Embryonic facial prominence (tissue), 1 donor: ENCODE results near the gene SRXN1.

ENCODE experiments used
- DNase-seq: peaks from one replicate; pipeline ENCODE4 v3.0.0-alpha.2; 2016; ENCODE audit errors: extremely low spot score

SRXN1 gene

DNA sequence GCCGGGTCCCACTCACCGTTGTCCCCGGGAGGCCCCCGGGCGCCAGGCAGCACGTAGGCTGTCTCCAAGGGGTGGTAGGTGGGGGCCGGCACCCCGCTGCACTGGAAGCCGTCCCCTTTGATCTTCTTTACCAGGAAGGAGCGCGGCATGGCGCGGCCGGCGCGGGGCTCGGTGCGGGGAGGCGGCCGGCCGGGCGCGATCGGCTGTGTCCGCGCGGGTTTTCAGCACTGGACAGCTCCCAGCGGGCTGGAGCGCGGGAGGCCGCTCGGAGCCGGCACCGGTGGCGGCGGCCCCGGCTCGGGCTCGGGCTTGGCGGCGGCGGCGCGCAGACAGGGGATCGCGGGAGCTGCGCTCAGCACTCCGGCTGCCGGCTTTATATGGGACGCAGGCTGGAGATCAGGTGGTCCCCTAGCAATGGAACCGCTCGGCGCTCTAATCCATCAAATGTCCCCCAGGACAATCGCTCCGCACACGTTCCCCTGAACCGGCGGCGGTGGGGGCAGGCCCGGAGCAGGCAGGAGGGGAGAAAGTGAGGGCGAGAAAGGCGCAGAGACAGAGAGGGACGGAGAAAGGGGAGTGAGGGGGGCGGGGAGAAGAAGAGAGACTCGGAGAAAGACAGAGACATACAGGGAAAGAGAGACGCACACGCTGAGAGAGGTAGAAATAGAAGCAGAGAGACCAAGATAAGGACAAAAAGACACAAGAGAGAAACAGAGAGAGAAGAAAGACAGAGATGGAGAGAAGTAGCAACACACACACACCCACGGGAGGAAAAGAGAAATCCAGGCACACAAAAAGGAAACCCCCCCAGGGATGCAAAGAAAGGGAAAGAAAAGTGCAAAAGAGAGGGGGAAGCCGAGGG is 22.7 kb upstream of the SRXN1 start, which contains the start of gene SCRT2:
Gene SCRT2, minus strand, starts transcription at position 350 of the 862 bp plus-strand sequence. Its CDS starts 201 bp downstream, at position 149.
- DNase-seq: peak; percentile 56

DNA sequence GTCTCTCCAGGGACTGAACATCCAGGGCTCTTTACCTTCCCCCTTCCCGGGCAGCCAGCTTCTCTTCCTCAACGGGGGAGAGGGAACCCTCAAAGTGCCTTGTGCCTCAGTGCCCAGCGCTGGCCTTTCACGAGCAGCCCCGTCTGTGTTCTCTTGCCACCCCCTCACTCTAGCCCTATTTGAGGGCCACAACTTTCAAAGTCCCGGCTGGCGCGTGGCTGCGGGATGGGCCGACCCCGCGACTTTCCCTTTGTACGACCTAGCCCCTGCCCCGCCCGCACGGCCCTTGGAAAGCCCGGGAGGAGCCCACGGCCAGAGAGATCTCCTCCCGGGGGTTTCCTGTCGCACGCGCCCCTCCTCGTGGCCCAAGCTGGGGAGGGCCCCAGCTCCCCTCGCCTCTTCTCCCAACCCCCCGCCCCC is 22.0 kb upstream of the SRXN1 start:
- no peak for DNase-seq

DNA sequence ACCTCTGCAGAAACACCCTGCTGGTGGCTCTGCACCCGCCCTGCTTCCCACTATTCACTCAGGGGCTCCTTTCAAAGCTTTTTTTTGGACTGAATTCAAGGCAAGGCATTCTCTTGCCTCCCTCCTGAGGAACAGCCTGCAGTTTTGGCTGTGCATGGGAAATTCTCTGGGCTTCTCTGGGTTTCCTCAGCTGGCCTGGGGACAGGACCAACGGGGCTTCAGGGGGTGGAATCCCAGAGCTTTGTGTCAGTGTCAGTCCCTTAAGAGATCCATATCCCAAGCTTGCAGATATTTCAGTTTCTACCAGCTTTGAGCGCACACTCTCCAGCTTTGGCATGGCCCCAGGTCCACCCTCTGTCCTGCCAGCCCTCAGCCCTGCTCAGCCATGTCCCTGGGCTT is 20.6 kb upstream of the SRXN1 start:
- no peak for DNase-seq

DNA sequence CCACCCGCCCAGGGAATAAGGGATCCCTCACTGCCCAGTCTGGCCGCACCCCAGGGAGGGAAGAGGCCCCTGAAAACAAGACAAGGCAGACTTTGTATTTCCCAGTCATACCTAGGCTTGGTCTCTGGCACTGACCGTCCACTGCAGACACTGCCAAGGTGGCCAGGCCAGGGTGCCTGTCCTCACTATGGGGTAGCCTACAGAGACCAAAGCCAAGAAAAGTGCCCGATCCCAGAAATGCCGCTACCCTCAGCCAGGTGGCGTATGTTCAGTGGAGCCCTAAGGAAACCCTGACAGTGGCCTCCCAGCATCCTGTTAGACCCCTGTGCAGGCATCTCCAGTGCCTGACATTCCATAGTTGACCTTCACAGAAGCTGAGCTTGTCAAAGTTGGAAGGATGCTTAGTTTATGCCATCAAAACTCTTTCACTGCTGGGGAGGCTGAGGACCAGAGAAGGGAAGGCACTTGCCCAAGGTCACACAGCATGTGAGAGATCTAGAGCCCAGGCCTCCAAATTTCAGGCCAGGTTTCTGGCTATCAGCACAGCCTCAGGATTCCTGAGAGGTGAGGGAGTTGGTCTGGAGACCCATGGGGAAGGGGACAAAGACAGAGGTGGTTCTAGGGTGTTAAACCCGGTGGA is 20.1 kb upstream of the SRXN1 start:
- DNase-seq: no peak

DNA sequence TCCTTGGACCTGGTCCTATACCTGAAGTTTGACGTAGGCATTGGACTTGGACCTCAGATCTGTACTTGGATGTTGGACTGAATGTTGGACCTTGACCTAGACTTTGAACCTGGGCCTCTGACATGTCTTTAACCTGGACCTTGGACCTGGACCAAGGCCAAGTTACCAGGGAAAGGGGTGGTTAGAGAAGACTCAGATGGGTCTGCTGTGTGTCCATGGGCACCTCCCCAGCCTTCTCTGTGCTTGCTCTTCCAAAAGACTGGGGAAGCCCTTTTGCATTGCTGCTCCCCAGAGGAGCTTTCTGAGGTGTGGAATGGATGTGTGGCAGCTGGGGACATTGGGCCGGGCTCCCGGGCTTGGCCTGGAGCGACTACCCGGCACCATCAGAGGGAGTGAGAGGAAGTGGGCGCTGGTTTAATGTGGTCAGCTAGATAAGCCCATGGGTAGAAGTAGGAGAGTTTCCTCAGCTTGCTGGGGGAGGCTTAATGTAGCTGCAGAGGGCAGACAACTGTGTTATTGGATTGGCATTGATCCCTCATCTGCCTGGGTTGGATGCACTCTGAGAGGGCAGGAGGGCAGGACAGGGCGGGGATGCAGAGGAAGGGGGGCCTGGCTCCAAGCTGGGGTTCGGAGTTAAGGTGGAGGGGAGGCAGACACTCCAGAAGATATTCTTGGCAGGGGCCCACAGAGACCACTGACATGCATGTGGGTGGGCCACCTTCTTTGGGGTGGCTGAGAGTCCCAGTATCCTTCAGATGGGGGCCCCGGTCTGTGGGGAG is 18.4 kb upstream of the SRXN1 start:
- no peak for DNase-seq

DNA sequence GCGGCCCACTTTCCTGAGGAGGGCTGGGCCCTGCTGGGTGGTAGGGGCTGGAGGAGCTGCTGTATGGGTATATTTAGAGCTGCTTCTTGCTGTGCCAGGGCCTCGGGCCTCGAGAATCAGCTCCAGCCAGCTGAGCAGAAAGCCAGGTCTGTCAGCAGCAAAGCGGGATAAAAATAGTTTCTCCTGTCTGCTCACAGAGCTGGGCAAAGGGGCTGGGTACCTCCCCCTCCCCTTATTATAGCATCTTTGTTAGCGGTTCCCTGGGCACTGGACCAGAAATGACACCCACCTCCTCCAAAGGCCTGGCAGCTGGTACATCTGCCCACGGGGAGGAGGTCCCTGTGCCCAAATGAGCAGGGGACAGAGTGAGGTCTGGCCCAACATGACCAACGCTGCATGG is 16.6 kb upstream of the SRXN1 start:
- no peak for DNase-seq

DNA sequence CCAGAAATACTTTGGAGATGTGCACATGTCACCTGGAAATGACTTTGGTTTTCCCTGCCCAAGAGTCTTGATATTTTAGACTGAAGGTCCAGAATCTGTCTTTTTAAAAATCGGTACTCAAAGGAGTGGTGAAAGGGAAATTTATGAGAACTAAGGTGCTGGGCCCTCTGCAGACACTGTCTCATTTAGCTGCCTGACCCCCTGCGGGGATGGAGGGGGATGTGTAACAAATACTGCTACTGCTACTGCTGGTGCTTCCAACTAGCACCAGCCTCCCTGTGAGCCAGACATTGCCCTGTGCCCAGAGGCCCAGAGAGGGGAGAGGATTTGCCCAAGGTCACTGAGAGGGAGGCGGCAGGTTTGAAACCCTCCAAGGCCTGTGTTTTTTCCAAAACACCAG is 15.6 kb upstream of the SRXN1 start:
- no peak for DNase-seq

DNA sequence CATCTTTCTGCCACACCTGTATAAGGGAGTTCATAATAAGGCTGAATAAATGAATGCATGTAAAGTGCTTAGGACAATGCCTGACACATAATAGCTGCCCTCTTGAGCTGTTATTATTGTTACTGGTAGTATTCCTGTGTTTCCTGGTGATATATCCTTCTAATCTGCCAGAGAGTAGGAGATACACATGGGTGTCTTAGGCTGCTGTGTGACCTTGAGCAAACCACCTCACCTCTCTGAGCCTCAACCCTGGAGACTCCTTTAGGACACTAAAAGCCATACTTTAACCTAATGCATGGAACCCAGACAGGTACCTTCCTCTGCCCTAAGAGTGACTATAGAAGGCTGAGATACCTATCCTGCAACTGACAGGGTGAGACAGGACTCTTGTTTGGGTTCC is 15.1 kb upstream of the SRXN1 start:
- no peak for DNase-seq

DNA sequence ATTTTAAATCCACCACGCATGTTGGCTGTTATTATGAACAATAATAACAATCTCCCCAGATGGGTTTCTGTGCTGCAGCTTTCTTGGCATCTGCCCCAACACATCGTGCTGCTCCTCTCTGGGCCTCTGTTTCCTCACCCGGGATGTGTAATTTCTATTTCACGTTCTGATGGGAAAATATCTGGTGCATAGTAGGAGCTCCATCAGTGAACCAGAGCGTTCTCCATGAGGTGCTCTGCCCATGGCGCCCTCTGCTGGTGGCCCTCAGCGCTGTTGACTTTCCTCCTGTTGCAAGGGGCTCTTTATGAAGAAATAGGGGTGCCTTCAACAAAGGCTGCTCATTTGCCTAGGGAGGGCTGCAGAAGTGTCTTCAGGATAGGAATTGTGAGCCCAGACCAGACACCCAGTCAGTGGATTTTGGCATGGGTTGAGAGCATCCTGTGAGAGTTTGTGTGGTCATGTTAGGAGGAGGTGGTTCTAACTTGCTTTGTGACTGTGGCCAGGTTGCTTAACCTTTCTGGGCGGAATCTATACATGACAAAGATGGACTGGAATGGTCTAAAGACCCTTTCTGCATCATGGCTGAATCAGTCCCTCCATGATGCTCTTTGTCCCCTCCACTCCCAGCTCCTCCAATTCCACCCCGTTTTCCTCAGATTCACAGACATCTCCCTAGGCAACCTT is 14.5 kb upstream of the SRXN1 start:
- no peak for DNase-seq

DNA sequence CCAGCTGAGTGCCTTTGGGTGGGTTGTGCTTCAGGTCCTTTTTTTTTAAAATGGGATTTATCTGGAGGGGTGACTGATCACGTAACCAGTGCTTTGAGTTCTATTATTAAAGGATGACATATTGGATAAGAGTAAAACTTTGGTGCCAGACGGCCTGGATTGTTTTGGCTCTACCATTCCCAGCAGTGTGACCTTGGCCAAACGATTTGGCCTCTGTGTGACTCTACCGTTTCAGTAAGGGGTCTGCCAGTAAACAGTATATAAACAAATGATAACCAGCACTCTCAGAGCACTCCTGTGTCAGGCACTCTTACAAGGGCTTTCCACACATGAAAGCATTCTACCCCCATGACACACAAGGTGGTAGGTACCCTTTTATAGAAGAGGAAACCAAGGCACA is 13.9 kb upstream of the SRXN1 start:
- no peak for DNase-seq

DNA sequence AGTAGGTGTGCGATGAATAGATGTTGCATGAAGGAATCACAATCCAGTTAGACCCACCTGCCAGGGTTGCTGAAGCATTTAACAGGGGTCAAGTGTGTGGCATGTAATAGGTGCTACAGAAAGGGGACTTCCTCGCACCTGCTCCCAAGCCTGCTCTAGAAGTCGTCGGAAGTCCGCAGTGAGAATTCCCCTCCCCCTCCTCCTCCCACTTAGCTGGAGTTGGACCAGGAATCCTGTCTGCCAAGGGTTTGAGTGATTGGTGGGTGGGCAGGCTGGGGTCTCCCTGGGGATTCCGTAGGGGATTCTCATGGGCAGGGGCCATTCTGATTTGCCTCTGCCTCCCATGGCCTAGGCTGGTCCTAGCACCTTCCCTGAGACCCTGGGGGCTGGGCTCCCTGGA is 12.3 kb upstream of the SRXN1 start:
- no peak for DNase-seq

DNA sequence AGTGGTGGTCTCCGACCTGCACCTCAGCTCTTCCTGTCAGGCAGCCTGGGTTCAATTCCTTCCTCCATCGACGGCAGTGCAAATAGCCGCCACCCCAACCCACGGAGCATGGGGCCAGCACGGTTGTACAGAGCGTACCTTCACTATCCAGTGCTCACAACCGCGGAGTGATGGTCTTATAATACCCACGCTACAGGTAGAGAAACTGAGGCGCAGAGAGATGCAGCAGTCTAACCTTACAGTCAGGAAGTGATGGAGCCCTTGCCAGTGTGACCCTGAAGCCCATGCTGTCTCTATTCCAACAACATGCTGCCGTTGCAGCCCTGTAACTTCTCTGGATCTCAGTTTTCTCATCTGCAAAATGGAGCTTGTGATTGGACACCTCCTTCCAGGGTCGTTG is 11.6 kb upstream of the SRXN1 start:
- no peak for DNase-seq

DNA sequence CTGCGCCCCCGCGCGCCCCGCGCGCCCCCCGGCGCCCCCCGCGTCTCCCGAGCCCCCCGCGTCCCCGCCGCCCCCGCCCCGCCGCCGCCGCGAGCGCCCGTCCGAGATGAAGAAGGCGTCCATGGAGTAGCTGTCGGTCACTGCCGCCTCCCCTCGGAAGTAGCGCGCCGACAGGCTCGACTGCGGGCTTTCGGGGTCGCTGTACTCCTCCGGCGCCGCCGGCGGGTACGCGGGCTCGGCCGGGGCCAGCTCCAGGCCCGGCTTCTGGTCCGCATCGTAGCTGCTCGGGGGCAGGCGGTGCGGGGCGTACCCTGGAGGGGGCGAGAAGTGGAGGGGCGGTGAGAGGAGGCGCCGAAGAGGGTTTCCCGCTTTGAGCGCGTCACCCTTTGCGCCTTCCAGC is 11.2 kb upstream of the SRXN1 start:
- no peak for DNase-seq

DNA sequence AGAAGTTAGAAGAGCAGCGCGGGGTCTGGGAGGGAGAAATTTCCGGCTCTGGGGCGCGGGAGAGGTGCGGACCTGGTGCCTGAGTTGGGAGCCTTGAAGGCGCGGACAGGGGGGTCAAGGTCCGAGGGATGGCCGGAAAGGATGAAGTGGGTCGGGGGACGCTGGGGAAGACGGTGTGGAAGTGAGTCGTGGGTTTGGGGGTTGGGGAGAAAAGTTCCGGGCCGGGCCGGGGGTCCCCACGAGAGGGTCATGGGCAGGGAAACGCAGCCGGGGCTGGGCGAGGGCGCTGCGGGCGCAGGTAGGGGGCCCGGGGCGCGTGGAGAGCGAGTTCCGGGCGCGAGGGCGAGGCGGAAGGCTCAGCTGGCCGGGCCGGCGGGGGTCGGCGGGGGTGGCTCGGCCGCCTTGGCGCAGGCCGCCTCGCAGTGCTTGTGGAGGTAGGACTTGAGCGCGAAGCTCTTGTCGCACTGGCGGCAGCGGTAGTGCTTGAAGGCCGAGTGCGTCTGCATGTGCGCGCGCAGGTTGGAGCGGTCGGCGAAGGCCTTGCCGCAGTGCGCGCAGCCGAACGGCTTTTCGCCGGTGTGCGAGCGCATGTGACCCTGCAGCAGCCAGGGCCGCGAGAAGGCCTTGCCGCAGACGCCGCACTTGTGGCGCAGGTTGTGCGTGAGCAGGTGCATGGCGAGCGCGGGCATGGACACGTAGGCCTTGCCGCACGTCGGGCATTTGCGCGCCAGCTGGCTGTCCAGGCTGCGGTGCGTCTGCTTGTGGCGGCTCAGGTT is 10.5 kb upstream of the SRXN1 start:
- DNase-seq: no peak

DNA sequence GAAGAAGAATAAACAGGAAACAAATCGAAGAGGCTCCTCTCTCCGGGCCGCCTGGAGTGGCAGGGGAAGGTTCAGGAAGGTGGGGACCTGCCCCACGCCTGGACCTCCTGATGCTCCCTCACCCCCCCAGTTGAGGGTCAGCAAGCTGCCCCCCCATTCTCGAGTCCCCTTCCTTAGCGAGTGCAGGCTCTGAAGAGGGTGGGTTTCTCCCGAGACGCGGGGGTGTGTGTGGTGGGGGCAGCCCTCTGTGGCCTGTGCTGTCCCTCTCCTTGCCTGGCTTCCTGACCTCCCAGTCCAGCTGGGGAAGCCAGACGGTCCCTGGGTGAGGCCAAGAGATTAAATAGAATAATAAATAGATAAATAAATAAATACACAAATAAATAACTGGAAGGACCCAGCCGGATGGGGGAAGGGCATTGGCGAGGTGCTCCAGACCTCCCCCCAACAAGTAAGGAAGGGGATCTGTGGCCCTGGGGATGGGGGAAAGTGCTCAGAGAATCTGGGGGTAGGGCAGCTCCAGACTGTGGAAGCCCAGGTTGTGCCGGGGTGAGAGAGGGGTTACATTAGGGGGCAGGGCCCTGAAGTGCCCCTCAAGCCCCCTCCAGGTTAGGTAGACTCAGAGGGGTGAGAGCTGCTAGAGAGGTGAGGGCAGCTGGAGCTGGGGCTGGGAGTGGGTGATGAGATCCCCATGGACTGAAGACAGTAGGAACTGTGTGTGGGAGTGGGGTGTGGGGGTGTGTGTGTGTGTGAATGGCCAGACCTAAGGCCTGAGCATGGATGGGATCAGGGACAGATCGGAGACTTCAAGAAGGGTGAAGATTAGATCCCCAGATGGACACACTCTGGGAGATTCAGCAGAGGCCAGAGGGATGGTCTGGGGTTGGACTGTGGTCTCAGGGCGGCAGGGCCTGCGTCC is 9.5 kb upstream of the SRXN1 start:
- no peak for DNase-seq

DNA sequence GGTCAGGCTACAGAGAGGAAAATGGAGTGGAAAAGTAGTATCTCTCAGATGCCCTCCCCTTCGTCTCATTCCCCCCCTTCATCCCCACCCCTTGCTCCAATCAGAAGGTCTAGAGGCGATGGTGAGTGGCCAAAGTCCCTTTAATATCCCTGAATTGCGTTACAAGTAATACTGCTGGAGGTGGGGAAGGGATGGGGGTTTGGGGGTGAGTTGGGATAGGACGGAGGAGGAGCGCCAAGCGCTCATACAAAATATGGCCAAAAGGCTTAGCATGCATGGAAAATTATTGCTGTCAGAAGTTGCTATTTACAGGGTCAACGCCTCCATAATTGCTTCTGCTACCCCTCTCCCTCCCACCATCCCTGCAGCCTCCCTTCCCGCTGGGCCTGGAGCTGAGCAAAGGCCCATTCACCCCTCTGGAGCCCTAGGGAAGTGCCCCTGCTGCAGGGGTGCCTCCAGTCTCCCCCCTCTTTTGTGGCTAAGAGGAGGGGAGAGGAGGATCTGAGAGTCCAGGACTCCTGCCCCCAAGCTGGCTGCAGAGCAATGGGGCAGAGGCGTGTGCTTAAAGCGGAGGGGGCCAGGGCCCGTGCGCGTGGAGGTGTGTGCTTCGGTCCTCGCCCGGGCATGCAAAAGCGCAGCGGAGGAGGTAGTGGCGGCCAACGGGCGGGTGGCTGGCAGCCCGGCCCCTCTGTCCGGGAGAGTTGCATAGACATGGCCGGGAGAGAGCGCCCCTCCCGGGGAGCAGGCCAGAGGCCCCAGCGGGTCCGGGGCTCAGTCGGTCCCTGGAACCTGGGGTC is 8.7 kb upstream of the SRXN1 start:
- DNase-seq: no peak

DNA sequence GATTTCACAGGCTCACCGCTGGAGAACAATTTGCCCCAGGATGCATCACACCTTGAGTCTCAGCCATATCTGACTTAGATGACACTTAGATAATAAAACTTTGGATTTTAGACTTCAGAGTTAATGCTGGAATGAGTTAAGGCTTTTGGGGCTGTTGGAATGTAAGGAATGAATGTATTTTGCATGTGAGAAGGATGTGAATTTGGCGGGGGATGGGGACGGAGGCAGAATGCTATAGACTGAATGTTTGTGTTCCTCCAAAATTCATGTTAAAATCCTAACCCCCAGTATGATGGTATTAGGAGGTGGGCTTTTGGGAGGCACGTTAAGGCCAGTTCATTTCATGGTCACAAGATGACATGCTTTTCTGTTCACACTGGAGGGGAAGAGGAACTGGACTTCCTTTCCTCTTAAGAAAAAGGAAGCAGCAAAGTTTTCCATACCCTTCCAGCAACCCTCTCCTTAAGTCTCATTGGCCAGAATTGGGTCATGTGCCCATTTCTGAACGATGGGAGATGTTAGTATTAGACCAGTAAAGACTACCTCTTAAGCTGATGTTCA is 5.8 kb upstream of the SRXN1 start:
- DNase-seq: no peak

DNA sequence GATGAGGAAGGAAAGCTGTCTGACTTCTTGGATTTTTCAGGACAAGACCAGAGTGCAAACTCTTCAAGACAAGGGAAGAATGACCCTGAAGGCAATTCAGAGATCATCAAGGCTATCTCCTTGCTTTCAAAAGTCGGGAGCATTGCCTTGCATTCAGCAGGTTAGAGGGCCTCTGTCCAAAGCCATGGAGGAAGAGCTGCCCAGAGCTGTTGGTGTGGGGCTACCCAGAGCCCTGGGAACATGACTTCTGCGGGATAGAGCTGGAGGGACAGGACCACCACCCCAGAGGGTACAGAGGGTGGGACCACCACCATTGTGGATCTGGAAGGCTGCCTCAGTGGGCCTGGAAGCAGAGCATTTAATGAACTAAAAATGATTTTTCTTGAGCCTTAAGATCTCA is 5.2 kb upstream of the SRXN1 start:
- no peak for DNase-seq
